ENCODE measurements around the gene ENDOD1.

The ENDOD1 gene

GRCh38 chr11:95078526-95078925, 11.1 kb upstream of the ENDOD1 start:
- DNase-seq, result no peak

- no peak for DNase-seq
Observed at GRCh38 chr11:95081010-95081409, 8.6 kb upstream of the ENDOD1 start.

DNA sequence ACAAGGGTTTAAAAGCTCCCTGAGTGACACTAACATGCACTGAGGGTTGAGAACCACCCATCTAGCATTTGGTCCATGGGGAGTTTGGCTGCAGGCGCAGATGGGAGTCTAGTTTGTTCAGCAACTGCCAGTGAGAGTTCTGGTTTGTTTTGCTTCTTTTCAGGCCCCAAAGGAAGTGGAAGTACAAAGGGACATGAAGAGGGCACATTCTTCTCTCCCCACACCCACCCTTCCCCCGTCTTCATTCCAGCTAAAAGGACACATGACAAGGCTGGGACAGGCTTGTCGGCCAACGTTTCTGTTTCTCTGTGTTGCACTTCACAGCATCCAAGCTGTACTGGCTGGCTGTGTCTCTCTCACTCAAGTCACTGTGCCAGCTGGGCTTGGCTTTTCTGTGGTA, 8.2 kb upstream of the ENDOD1 start:
- DNase-seq, result no peak

- no peak for DNase-seq
Observed at GRCh38 chr11:95082576-95083001, 7.1 kb upstream of the ENDOD1 start.

- peak in 1 of 5 donors; percentile 72 for DNase-seq
Observed at GRCh38 chr11:95084509-95084908, 5.1 kb upstream of the ENDOD1 start.

DNA sequence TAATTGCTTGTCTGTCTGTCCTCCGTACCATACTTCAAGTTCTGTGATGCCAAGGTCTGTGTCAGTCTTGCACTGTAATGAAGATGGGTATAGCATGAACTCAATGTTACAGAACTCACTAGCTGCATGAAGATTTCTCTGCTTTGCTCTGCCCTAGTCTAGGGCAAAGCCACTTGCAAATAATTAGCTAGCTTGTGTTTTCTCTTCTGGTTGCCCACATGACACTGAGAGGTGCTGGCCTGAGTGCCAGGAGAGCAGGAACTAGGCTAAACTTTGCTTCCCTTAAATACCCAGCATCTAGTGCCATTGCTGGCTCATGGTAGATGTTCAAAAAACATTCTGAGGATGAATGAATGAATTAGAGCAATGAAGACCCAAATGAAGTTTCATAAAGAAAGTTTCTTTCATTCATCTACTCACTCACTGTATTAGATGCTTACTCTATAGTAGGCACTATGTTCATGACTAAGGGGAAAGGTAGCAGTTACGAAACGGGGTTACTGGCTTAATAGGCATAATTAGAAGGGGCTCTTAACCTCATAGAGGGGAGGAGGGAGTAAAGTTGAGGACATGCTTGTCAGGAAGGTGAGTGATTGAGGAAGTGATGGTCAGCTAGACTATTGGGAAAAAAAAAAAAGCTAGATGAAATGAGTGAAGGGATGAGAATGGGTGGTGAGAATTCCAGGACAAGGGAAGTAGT, 4.4 kb upstream of the ENDOD1 start:
- no peak for DNase-seq

DNA sequence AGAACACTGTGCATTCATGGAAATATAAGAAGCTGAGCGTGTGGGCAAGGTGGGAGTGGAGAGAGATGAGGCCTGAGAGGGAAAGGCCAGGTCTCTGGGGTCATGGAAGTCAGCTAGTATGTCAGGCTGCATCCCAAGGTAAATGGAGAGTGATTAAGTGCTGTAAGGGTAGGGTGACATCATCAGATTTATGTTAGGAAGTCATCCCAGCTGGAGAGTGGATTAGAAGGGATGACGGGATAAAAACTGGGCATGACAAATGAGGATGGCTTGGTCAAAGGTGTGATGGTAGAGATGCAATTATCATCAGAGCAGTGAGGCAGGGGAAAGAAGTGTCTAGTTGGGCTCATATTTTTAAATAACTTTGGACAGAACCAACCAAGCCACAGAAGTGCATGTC, 3.5 kb upstream of the ENDOD1 start:
- no peak for DNase-seq

- no peak for DNase-seq
Observed at GRCh38 chr11:95086836-95087570, 2.6 kb upstream of the ENDOD1 start.

- DNase-seq, result peak in 1 of 5 donors; percentile 66
Observed at GRCh38 chr11:95088946-95089619, 563 bp upstream of the ENDOD1 start.

DNA sequence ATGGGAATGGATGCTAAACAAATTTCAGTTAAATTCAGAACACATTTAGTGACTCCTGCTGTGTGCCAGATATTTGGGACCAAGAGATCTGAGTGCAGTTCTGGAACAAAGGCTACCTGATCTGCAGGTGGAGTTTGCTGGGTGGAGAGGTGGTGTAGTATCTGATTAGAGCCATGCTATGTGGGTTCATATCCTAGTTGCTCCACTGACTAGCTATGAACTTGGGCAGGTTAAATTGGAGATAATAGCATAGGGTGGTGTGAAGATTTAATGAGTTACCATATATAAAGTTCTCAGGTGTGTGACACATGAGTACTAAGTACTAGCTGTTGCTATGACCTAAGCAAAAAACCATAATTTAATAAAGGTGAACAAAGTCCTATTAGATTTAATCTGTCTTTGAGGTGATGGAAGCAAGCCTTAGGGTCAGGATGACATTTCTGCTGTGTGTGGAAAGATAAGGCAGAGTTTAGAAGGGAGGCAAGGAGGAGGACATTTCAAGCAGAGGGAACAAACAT, 2.1 kb downstream of the ENDOD1 start:
- no peak for DNase-seq

DNA sequence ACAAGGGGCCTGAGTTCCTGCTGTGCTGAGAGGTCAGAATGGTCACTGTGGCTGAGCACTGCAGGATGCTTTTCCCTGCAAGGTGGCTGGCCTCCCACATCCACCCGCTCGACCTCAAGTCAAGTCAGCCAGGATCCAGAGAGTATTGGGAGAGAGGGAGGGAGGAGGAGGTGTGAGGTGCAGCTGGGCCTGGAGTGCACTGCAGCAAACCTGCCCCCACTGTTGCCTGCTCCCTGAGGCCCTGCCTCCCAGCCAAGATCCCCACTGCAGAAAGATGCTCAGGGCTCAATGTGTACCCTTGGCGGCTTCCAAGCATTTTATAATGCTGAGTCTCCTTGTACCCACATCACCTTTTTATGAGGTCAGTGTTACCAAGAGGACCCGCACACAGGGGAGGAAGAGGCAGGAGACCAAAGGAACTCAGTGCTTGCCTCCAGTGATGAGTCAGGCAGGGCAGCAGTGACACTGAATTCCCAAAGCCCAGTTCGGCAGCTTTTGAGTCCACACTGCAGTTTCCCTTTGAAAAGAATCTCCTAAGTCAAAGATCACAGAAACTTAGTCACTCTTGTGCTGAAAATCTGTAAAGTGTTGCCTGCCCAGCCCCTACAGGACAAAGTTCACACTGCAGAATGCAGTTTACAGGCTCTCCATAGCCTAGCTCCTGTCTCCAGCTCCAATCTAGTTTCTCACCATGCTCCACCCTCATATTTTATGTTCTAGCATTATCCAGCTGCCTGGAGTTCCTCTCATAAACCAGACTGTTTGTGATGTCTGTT, 3.1 kb downstream of the ENDOD1 start:
- peak in 2 of 5 donors; percentile 15 to 36 for DNase-seq

GRCh38 chr11:95093548-95093947, 3.9 kb downstream of the ENDOD1 start:
- DNase-seq, result no peak

DNA sequence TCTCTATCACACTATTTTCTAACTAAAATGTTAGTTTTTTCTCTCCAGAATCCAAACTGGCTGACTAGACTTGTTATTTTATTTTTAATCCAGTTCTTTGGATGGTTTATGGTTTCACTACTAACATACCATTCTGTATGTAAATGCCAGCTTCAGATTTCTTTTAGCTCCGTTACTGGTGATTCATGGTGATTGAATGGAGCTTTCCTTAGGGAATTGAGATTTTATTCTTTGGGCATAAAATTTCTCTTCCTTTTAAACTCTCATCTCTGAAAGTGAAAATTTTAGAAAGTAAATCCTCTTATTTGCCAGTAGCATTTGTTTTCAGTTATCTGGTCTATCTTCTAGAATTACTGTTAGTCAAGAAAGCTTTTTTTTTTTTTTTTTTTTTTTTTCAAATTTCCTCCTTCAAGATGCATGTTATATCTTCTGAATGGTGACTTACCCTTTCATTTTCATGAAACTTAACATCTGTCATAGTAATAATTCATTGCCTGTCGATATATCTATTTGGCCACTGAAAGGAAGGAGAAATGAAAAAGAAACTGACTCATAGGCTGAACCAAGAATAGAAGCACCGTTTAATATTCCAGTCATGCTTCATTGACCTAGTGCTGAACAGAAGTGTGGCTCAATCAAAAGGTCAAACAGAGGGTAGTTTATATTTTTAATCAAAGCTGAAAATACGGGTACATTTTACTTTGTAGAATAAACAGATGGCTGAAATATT, 6.4 kb downstream of the ENDOD1 start:
- DNase-seq, result peak in 1 of 5 donors; percentile 69

- no peak for DNase-seq
Observed at GRCh38 chr11:95097209-95097608, 7.6 kb downstream of the ENDOD1 start.

GRCh38 chr11:95098826-95099225, 9.2 kb downstream of the ENDOD1 start:
- no peak for DNase-seq

DNA sequence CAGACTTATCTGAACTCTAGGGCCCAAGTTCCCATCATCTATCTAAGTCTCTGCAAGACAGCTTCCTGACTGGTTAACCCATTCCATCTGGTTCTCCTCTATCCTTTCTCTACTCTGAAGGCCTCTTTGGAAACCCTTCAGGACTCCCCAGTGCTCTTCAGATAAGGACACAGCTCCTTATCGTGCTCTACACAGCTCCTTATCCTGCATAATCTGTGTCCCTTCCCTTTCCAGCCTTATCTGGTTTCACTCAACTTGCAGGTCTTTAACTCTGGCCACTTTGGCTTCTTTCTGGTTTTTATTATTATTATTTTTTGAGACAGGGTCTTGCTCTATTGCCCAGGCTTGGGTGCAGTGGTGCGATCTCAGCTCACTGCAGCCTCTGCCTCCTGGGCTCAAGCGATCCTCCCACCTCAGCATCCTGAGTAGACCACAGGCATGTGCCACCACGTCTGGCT, 10.6 kb downstream of the ENDOD1 start:
- no peak for DNase-seq

GRCh38 chr11:95100856-95101507, 11.3 kb downstream of the ENDOD1 start:
- DNase-seq, result no peak

DNA sequence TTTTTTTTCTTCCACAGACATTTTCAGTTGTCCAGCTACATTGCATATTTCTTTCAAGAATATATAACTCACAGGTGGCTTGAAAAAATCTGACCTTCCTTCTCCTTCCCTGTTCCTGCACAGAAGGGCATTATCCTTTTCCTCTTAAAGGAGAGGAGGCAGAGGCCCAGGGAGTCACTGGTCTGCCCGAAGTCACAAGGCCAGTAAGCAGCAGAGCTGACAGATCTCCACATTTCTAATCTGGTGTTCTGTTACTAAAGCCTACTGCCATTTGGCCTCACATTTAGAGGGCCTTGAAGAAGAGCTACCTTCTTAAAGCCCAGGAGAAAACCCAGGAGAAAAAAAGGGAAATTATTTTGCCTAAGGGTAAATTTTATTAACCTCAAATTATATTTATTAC, 12.3 kb downstream of the ENDOD1 start:
- no peak for DNase-seq

GRCh38 chr11:95102733-95103132, 13.1 kb downstream of the ENDOD1 start:
- DNase-seq, result no peak

- no peak for DNase-seq
Observed at GRCh38 chr11:95103701-95104100, 14.1 kb downstream of the ENDOD1 start.

GRCh38 chr11:95104121-95104830, 14.6 kb downstream of the ENDOD1 start:
- DNase-seq, result no peak

Data from T-helper 1 cell (primary cell).